Liver (tissue), 9 donors: Measurements from ENCODE around the gene SMAD6. TPM values are rescaled to one million over a fixed set of nuclear protein-coding genes. Genes with fewer than 3 reads are reported as not detected.

ENCODE experiments used
- DNase-seq: peaks from one replicate; pipeline ENCODE4 v3.0.0-alpha.2; 2017; ENCODE audit warnings: low spot score
- H3K27ac ChIP-seq, 2 donors: one replicate each; pipeline ENCODE4 v1.7.0; 2013; ENCODE audit warnings: inconsistent platforms in 2 of 2, low read length in 2 of 2, control low read depth in 1 of 2, low read depth in 1 of 2, mild to moderate bottlenecking in 1 of 2
- H3K27me3 ChIP-seq, 4 donors: one replicate each; pipeline versions ENCODE4 v1.6.1 to v1.7.0; 2013; ENCODE audit warnings: low read length in 3 of 4, inconsistent platforms in 1 of 4, mild to moderate bottlenecking in 1 of 4, moderate library complexity in 1 of 4; ENCODE audit not compliant: control insufficient read depth in 4 of 4, insufficient read depth in 4 of 4
- H3K36me3 ChIP-seq, 4 donors: one replicate each; pipeline versions ENCODE4 v1.6.1 to v1.7.0; 2013; ENCODE audit warnings: low read length in 3 of 4, mild to moderate bottlenecking in 3 of 4, low read depth in 1 of 4, moderate library complexity in 1 of 4; ENCODE audit not compliant: control insufficient read depth in 4 of 4, insufficient read depth in 3 of 4
- H3K4me1 ChIP-seq, 4 donors: one replicate each; pipeline versions ENCODE4 v1.6.1 to v1.7.0; 2013; ENCODE audit warnings: low read length in 3 of 4, mild to moderate bottlenecking in 3 of 4, moderate library complexity in 1 of 4; ENCODE audit not compliant: control insufficient read depth in 4 of 4, insufficient read depth in 4 of 4
- H3K4me3 ChIP-seq, 3 donors: one replicate each; pipeline versions ENCODE4 v1.6.1 to v1.7.0; 2013; ENCODE audit warnings: low read length in 3 of 3, control low read depth in 1 of 3, low read depth in 1 of 3, mild to moderate bottlenecking in 1 of 3
- H3K9ac ChIP-seq, 2 donors: one replicate each; pipeline ENCODE4 v1.7.0; 2013; ENCODE audit warnings: low read length in 2 of 2, mild to moderate bottlenecking in 2 of 2, moderate library complexity in 2 of 2, control low read depth in 1 of 2, low read depth in 1 of 2
- H3K9me3 ChIP-seq, 4 donors: one replicate each; pipeline versions ENCODE4 v1.6.1 to v1.7.0; 2013; ENCODE audit warnings: low read length in 3 of 4; ENCODE audit not compliant: control insufficient read depth in 4 of 4
- ATF3 ChIP-seq: IDR thresholded peaks from 2 replicates; pipeline ENCODE4 v1.6.1; 2016; ENCODE audit warnings: antibody characterized with exemption
- EGR1 ChIP-seq, 2 donors: IDR thresholded peaks; 2 replicates each; pipeline ENCODE4 v1.6.1; 2016 to 2018; ENCODE audit warnings: antibody characterized with exemption in 2 of 2, low read depth in 2 of 2
- FOXA1 ChIP-seq: IDR thresholded peaks from 2 replicates; pipeline ENCODE4 v1.6.1; 2016; ENCODE audit warnings: antibody characterized with exemption
- FOXA2 ChIP-seq: IDR thresholded peaks from 2 replicates; pipeline ENCODE4 v1.6.1; 2016; ENCODE audit warnings: antibody characterized with exemption
- GABPA ChIP-seq, 2 donors: IDR thresholded peaks in 1 of 2; conservative IDR thresholded peaks in 1 of 2; 2 replicates each; pipeline ENCODE4 v1.6.1; 2016; ENCODE audit warnings: antibody characterized with exemption in 2 of 2, mild to moderate bottlenecking in 1 of 2, moderate library complexity in 1 of 2
- HNF4G ChIP-seq: IDR thresholded peaks from 2 replicates; pipeline ENCODE4 v1.6.1; 2016; ENCODE audit warnings: antibody characterized with exemption
- JUND ChIP-seq, 2 donors: IDR thresholded peaks; 2 replicates each; pipeline ENCODE4 v1.6.1; 2016; ENCODE audit warnings: antibody characterized with exemption in 2 of 2
- NR2F2 ChIP-seq: IDR thresholded peaks from 2 replicates; pipeline ENCODE4 v1.6.1; 2016; ENCODE audit warnings: antibody characterized with exemption
- RAD21 ChIP-seq, 2 donors: IDR thresholded peaks; 2 replicates each; pipeline ENCODE4 v1.6.1; 2016; ENCODE audit warnings: antibody characterized with exemption in 2 of 2, mild to moderate bottlenecking in 2 of 2
- REST ChIP-seq: IDR thresholded peaks from 2 replicates; pipeline ENCODE4 v1.6.1; 2016; ENCODE audit warnings: antibody characterized with exemption, mild to moderate bottlenecking
- RXRA ChIP-seq, 2 donors: IDR thresholded peaks; 2 replicates each; pipeline ENCODE4 v1.6.1; 2017 to 2018; ENCODE audit warnings: antibody characterized with exemption in 2 of 2, mild to moderate bottlenecking in 1 of 2
- SP1 ChIP-seq: IDR thresholded peaks from 2 replicates; pipeline ENCODE4 v1.6.1; 2018; ENCODE audit warnings: antibody characterized with exemption, mild to moderate bottlenecking
- WGBS: extraction: QIAGEN DNeasy Blood & Tissue Kit; methylation state at CpG from one replicate; pipeline ENCODE4 v1.1.7; 2013; 5-methylcytosine and 5-hydroxymethylcytosine counted together
- polyA plus RNA-seq, 2 donors: library from polyadenylated mRNA; stranded (reverse) in 1 of 2; unstranded in 1 of 2; fragments of 200-250 nt in 1 of 2; fragments of >200 nt in 1 of 2; fragmentation: Nextera tagmentation in 1 of 2; extraction: Ambion mirVana in 1 of 2; gene quantifications; one replicate each; pipeline versions ENCODE4 v1.2.1 to v1.2.3, GENCODE V29; 2013 to 2015
- total RNA-seq, 2 donors: library from RNA; depleted of rRNA; stranded (reverse); fragments of >200 nt; gene quantifications; one replicate each; pipeline ENCODE4 v1.2.3, GENCODE V29; 2014
- TF ChIP-seq, protein P1 (sequence below): IDR thresholded peaks from 2 replicates; pipeline ENCODE4 v1.6.1; 2016; ENCODE audit warnings: antibody characterized with exemption
- TF ChIP-seq, protein P2 (sequence below): IDR thresholded peaks from 2 replicates; pipeline ENCODE4 v1.6.1; 2016; ENCODE audit warnings: antibody characterized with exemption
- TF ChIP-seq, protein P3 (sequence below): fragments of 150-350 bp; IDR thresholded peaks from 2 replicates; pipeline ENCODE4 v1.5.1; 2017; ENCODE audit warnings: improper control_type of control experiment, low read depth, low read length; ENCODE audit not compliant: missing input control
- donor health status: healthy.
- donor health status: healthy.
- donor health status: healthy.
- donor health status: healthy.
- donor health status: healthy.

Gene SMAD6
- total and polyA plus RNA-seq, 4 donors: 1.2 to 15.1 (median 11.0) TPM

- TF ChIP-seq RXRA (IDR thresholded peaks at IDR 0.05) (no peak), NR2F2 (no peak), FOXA2 (no peak), JUND (IDR thresholded peaks at IDR 0.05) (no peak), RAD21 (IDR thresholded peaks at IDR 0.05) (no peak), REST (no peak), GABPA (IDR thresholded peaks at IDR 0.05 in 1 of 2, conservative IDR thresholded peaks at IDR 0.05 in 1 of 2) (no peak), SP1 (no peak), HNF4G (no peak), EGR1 (IDR thresholded peaks at IDR 0.05; ENCODE audit: low read depth in 2 of 2) (no peak)
- TF ChIP-seq, protein P1, sequence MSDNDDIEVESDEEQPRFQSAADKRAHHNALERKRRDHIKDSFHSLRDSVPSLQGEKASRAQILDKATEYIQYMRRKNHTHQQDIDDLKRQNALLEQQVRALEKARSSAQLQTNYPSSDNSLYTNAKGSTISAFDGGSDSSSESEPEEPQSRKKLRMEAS: no peak
- TF ChIP-seq, protein P2, sequence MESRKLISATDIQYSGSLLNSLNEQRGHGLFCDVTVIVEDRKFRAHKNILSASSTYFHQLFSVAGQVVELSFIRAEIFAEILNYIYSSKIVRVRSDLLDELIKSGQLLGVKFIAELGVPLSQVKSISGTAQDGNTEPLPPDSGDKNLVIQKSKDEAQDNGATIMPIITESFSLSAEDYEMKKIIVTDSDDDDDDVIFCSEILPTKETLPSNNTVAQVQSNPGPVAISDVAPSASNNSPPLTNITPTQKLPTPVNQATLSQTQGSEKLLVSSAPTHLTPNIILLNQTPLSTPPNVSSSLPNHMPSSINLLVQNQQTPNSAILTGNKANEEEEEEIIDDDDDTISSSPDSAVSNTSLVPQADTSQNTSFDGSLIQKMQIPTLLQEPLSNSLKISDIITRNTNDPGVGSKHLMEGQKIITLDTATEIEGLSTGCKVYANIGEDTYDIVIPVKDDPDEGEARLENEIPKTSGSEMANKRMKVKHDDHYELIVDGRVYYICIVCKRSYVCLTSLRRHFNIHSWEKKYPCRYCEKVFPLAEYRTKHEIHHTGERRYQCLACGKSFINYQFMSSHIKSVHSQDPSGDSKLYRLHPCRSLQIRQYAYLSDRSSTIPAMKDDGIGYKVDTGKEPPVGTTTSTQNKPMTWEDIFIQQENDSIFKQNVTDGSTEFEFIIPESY: no peak
- peaks cover 0 to 2% (median 0%) of the 10 kb centered on the region in 4 donors for H3K36me3 ChIP-seq
- H3K27ac ChIP-seq: no peak overlapping the region
- H3K4me3 ChIP-seq: no peak overlapping the region
- peaks cover 0 to 2% (median 0%) of the 10 kb centered on the region in 4 donors for H3K4me1 ChIP-seq
- DNase-seq: no peak
- H3K27me3 ChIP-seq: no peaks in the 10 kb centered on the region
- H3K9ac ChIP-seq: no peak overlapping the region
- H3K9me3 ChIP-seq: no peaks in the 10 kb centered on the region
- WGBS: 85% methylated on average over 2 of the region's 2 CpGs
These were observed 24.4 kb downstream of the SMAD6 start for GRCh38 chr15:66726386-66726785.

- Histone ChIP-seq H3K27ac (no peak overlapping the region), H3K9ac (no peak overlapping the region), H3K9me3 (no peaks in the 10 kb centered on the region), H3K36me3 (peaks cover 0 to 2% (median 0%) of the 10 kb centered on the region in 4 donors), H3K4me1 (peaks cover 3 to 13% (median 9%) of the 10 kb centered on the region in 4 donors), H3K4me3 (no peak overlapping the region), H3K27me3 (no peaks in the 10 kb centered on the region)
- no peak for DNase-seq
- WGBS: 77% methylated on average over 26 of the region's 26 CpGs
- TF ChIP-seq JUND (IDR thresholded peaks at IDR 0.05): no peak
- TF ChIP-seq FOXA1: no peak
- no peak for TF ChIP-seq ATF3
- TF ChIP-seq, protein P3, sequence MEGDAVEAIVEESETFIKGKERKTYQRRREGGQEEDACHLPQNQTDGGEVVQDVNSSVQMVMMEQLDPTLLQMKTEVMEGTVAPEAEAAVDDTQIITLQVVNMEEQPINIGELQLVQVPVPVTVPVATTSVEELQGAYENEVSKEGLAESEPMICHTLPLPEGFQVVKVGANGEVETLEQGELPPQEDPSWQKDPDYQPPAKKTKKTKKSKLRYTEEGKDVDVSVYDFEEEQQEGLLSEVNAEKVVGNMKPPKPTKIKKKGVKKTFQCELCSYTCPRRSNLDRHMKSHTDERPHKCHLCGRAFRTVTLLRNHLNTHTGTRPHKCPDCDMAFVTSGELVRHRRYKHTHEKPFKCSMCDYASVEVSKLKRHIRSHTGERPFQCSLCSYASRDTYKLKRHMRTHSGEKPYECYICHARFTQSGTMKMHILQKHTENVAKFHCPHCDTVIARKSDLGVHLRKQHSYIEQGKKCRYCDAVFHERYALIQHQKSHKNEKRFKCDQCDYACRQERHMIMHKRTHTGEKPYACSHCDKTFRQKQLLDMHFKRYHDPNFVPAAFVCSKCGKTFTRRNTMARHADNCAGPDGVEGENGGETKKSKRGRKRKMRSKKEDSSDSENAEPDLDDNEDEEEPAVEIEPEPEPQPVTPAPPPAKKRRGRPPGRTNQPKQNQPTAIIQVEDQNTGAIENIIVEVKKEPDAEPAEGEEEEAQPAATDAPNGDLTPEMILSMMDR: no peak
- TF ChIP-seq NR2F2: no peak
- no peak for TF ChIP-seq HNF4G
- TF ChIP-seq GABPA (IDR thresholded peaks at IDR 0.05 in 1 of 2, conservative IDR thresholded peaks at IDR 0.05 in 1 of 2): no peak
These were observed 27.4 kb downstream of the SMAD6 start for GRCh38 chr15:66729331-66729951.
